ENCODE results near the gene MTURN.

The MTURN gene

DNA sequence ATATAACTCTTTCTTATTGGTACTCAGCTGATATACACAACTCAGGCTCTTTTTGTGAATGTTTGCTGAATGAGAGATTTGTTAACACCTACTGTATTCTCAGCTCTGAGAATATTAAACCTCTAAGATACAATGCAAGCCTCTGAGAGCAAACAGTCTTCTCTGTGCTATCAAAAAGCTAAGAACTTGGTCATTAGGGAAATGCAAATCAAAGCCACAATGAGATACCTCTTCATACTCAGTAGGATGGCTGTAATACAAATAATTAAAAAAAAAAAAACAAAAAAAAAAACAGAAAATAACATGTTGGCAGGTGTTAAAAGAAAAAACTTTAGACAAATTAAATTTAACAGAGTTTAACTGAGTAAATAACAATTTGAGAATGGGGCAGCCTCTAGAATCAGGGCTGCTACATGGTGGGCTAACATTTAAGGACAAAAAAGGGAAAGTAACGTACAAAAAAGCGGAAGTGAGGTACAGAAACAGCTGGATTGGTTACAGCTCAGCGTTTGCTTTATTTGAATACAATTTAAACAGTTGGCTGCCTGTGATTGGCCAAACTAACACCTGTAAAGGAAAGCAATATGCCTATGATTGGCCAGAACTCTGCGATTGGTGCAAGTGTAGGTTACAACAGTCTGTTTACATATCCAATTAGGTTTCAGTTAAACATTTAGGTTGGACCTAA lies 14.8 kb upstream of the MTURN start:
- in situ Hi-C loops (cut with HindIII; ENCODE audit: low pct_ligation_motif_present, low sequenced_read_pairs), result no loop called here
- no peak overlapping the region for H3K4me3 ChIP-seq (ENCODE audit: low read depth, low read length)
- no peak overlapping the region for H3K27ac ChIP-seq
- no peaks in the 10 kb centered on the region for H3K27me3 ChIP-seq (replicated peaks)
- TF ChIP-seq, protein P1, sequence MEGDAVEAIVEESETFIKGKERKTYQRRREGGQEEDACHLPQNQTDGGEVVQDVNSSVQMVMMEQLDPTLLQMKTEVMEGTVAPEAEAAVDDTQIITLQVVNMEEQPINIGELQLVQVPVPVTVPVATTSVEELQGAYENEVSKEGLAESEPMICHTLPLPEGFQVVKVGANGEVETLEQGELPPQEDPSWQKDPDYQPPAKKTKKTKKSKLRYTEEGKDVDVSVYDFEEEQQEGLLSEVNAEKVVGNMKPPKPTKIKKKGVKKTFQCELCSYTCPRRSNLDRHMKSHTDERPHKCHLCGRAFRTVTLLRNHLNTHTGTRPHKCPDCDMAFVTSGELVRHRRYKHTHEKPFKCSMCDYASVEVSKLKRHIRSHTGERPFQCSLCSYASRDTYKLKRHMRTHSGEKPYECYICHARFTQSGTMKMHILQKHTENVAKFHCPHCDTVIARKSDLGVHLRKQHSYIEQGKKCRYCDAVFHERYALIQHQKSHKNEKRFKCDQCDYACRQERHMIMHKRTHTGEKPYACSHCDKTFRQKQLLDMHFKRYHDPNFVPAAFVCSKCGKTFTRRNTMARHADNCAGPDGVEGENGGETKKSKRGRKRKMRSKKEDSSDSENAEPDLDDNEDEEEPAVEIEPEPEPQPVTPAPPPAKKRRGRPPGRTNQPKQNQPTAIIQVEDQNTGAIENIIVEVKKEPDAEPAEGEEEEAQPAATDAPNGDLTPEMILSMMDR (IDR thresholded peaks at IDR 0.05; ENCODE audit: low read depth, low read length, missing control alignments), result no peak
- no peaks in the 10 kb centered on the region for H3K36me3 ChIP-seq (replicated peaks)
- no peak for DNase-seq

GRCh38 chr7:30133736-30134610 lies 813 bp upstream of the MTURN start:
- Histone ChIP-seq H3K4me3 (ENCODE audit: low read depth, low read length) (peak overlapping the region; percentile 64), H3K36me3 (replicated peaks) (no peaks in the 10 kb centered on the region), H3K27ac (no peak overlapping the region), H3K27me3 (replicated peaks) (no peaks in the 10 kb centered on the region)
- TF ChIP-seq, protein P1 (IDR thresholded peaks at IDR 0.05; ENCODE audit: low read depth, low read length, missing control alignments), result no peak
- in situ Hi-C loops (cut with HindIII; ENCODE audit: low pct_ligation_motif_present, low sequenced_read_pairs), result no loop called here
- DNase-seq, result no peak

- in situ Hi-C loops (cut with HindIII; ENCODE audit: low pct_ligation_motif_present, low sequenced_read_pairs), result no loop called here
- TF ChIP-seq, protein P1 (IDR thresholded peaks at IDR 0.05; ENCODE audit: low read depth, low read length, missing control alignments), result no peak
- no peaks in the 10 kb centered on the region for H3K36me3 ChIP-seq (replicated peaks)
- DNase-seq, result peak; percentile 57
- H3K27ac ChIP-seq, result peak overlapping the region; percentile 59
- peak overlapping the region; percentile 76 for H3K4me3 ChIP-seq (ENCODE audit: low read depth, low read length)
- H3K27me3 ChIP-seq (replicated peaks), result no peaks in the 10 kb centered on the region
Observed at GRCh38 chr7:30135301-30136116, 723 bp downstream of the MTURN start.

GRCh38 chr7:30136117-30136731 lies 1.4 kb downstream of the MTURN start:
- Histone ChIP-seq H3K4me3 (ENCODE audit: low read depth, low read length) (peak overlapping the region; percentile 76), H3K27me3 (replicated peaks) (no peaks in the 10 kb centered on the region), H3K27ac (no peak overlapping the region), H3K36me3 (replicated peaks) (no peaks in the 10 kb centered on the region)
- in situ Hi-C loops (cut with HindIII; ENCODE audit: low pct_ligation_motif_present, low sequenced_read_pairs), result no loop called here
- TF ChIP-seq, protein P1 (IDR thresholded peaks at IDR 0.05; ENCODE audit: low read depth, low read length, missing control alignments), result no peak
- DNase-seq, result no peak

DNA sequence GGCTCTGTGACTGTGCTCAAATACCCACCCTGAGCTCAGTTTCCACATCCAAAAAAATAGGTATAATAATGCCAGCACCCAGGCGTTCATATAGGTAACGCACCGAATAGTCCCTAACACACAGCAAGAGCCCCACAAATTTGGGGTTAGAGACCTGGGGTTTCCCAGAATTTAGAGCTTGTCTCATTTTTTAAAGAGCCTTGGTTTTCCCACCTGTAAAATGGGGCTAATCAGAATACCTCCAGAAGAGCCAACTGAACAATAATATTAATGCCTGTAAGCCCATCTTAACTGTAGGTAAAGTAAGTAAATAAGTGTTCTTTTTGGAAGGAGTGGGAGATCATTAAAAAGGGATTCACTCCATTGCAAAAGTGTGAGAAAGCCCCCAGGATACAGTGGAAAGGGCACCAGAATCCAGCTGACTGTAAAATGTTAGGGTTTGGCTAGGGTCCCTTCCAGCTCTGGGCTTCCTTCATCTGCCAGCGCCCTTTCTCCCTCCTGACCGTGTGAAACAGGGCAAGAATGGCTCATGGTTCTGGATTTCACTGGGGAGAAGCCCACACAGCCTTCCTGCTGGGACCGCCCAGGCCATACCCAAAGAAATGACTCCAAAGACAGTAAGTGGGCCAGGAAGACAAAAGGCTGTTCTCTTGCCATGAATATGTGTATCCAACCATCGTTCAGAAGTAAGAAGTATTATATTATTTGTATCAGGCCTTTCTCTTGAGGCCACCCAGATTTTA lies 2.1 kb downstream of the MTURN start:
- Histone ChIP-seq H3K36me3 (replicated peaks) (no peaks in the 10 kb centered on the region), H3K4me3 (ENCODE audit: low read depth, low read length) (peak overlapping the region; percentile 76), H3K27ac (no peak overlapping the region), H3K27me3 (replicated peaks) (no peaks in the 10 kb centered on the region)
- TF ChIP-seq, protein P1 (IDR thresholded peaks at IDR 0.05; ENCODE audit: low read depth, low read length, missing control alignments), result no peak
- in situ Hi-C loops (cut with HindIII; ENCODE audit: low pct_ligation_motif_present, low sequenced_read_pairs), result no loop called here
- DNase-seq, result no peak
